ENCODE measurements around the gene CPLX4. TPM values are rescaled to one million over a fixed set of nuclear protein-coding genes. Genes with fewer than 3 reads are reported as not detected.

Gene CPLX4
- total and polyA plus RNA-seq, 2 donors (not counting 1 experiment from before 2014, with no cell fraction given) = not detected

DNA sequence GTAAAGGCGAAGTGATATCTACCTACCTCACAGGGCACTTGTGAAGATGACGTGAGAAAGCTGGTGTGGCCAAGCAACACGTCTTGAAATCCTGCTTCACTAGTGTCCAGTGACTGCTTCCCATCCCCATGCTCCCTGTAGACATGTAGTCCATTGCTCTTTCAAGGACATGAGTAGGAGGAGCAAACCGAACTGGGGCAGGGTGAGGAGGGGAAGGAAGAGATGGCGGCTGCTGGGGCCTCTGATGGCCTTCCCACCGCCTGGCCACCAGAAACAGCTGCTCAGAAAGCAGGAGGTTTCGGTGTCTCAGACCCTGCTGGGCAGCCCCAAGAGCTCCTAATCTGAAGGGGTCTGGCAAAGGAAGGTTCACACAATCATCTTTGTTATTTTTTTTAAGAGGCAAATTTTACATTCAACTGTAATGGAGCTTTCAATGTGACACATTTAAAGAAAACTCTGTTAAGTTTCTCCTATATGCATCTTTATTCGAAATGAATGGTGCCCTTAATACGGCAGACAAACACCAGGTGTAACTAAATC lies 14.7 kb downstream of the CPLX4 start:
- Histone ChIP-seq H3K79me2 (ENCODE audit: control insufficient read depth, insufficient read depth, low read length) (no peaks in the 10 kb centered on the region), H3K9me3 (ENCODE audit: control insufficient read depth, insufficient read depth, low read depth, low read length) (no peaks in the 10 kb centered on the region), H3K4me1 (ENCODE audit: control insufficient read depth, extremely low read depth, insufficient read depth, low read length) (peaks cover 2% of the 10 kb centered on the region), H3K27me3 (ENCODE audit: control insufficient read depth, insufficient read depth, low read length) (peaks cover 26% of the 10 kb centered on the region), H2AFZ (ENCODE audit: low read length) (no peak overlapping the region), H4K20me1 (ENCODE audit: control insufficient read depth, extremely low read depth, insufficient read depth, low read length) (no peaks in the 10 kb centered on the region), H3K9ac (ENCODE audit: insufficient read depth, low read length) (no peak overlapping the region), H3K36me3 (ENCODE audit: control insufficient read depth, insufficient read depth, low read length) (no peaks in the 10 kb centered on the region), H3K4me2 (ENCODE audit: extremely low read depth, insufficient read depth, low read length) (no peak overlapping the region), H3K27ac (ENCODE audit: insufficient read depth, low read length) (no peak overlapping the region), H3K4me3 (replicated peaks in 1 of 4; ENCODE audit: control extremely low read depth in 1 of 4, insufficient read depth in 1 of 4, low read depth in 3 of 4, low read length in 4 of 4) (no peak overlapping the region)
- TF ChIP-seq, protein P1, sequence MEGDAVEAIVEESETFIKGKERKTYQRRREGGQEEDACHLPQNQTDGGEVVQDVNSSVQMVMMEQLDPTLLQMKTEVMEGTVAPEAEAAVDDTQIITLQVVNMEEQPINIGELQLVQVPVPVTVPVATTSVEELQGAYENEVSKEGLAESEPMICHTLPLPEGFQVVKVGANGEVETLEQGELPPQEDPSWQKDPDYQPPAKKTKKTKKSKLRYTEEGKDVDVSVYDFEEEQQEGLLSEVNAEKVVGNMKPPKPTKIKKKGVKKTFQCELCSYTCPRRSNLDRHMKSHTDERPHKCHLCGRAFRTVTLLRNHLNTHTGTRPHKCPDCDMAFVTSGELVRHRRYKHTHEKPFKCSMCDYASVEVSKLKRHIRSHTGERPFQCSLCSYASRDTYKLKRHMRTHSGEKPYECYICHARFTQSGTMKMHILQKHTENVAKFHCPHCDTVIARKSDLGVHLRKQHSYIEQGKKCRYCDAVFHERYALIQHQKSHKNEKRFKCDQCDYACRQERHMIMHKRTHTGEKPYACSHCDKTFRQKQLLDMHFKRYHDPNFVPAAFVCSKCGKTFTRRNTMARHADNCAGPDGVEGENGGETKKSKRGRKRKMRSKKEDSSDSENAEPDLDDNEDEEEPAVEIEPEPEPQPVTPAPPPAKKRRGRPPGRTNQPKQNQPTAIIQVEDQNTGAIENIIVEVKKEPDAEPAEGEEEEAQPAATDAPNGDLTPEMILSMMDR (conservative IDR thresholded peaks at IDR 0.05 in 1 of 2, IDR thresholded peaks at IDR 0.05 in 1 of 2; ENCODE audit: low read depth in 1 of 2, low read length in 2 of 2) = no peak
- TF ChIP-seq EZH2 (IDR thresholded peaks at IDR 0.05; ENCODE audit: low read length, missing control alignments) = no peak
- no peak for DNase-seq (ENCODE audit: low read depth in 2 of 2)

GRCh38 chr18:59303006-59303405 lies 15.4 kb downstream of the CPLX4 start:
- H3K27me3 ChIP-seq (ENCODE audit: control insufficient read depth, insufficient read depth, low read length) = peaks cover 26% of the 10 kb centered on the region
- H3K4me3 ChIP-seq (replicated peaks in 1 of 4; ENCODE audit: control extremely low read depth in 1 of 4, insufficient read depth in 1 of 4, low read depth in 3 of 4, low read length in 4 of 4) = no peak overlapping the region
- H3K36me3 ChIP-seq (ENCODE audit: control insufficient read depth, insufficient read depth, low read length) = no peaks in the 10 kb centered on the region
- H4K20me1 ChIP-seq (ENCODE audit: control insufficient read depth, extremely low read depth, insufficient read depth, low read length) = no peaks in the 10 kb centered on the region
- no peak overlapping the region for H3K4me2 ChIP-seq (ENCODE audit: extremely low read depth, insufficient read depth, low read length)
- DNase-seq (ENCODE audit: low read depth in 2 of 2) = no peak
- H3K9me3 ChIP-seq (ENCODE audit: control insufficient read depth, insufficient read depth, low read depth, low read length) = no peaks in the 10 kb centered on the region
- no peak overlapping the region for H3K27ac ChIP-seq (ENCODE audit: insufficient read depth, low read length)
- H3K9ac ChIP-seq (ENCODE audit: insufficient read depth, low read length) = no peak overlapping the region
- H3K79me2 ChIP-seq (ENCODE audit: control insufficient read depth, insufficient read depth, low read length) = no peaks in the 10 kb centered on the region
- no peak for TF ChIP-seq EZH2 (IDR thresholded peaks at IDR 0.05; ENCODE audit: low read length, missing control alignments)
- TF ChIP-seq, protein P1 (conservative IDR thresholded peaks at IDR 0.05 in 1 of 2, IDR thresholded peaks at IDR 0.05 in 1 of 2; ENCODE audit: low read depth in 1 of 2, low read length in 2 of 2) = no peak
- H2AFZ ChIP-seq (ENCODE audit: low read length) = no peak overlapping the region
- peaks cover 1% of the 10 kb centered on the region for H3K4me1 ChIP-seq (ENCODE audit: control insufficient read depth, extremely low read depth, insufficient read depth, low read length)

DNA sequence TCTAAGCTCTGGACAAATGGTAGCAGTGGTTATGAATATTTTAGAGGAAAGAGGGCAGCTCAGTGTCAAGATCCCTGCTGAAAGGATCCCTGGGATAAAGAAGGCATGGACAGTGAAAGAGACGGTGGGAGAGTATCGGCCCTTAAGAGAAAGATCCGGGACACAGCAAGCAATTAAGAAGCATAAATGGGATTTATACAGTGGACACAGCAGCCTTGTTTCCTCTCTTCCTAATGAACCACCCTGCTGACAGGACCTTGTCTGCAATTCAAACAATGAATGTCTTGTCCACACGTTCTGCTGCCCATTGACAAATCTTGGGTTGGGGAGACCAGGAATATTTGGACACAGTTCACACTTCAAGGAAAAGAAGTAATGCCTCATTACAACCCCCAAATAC lies 16.5 kb downstream of the CPLX4 start:
- Histone ChIP-seq H3K27me3 (ENCODE audit: control insufficient read depth, insufficient read depth, low read length) (peaks cover 20% of the 10 kb centered on the region), H3K79me2 (ENCODE audit: control insufficient read depth, insufficient read depth, low read length) (no peaks in the 10 kb centered on the region), H3K4me2 (ENCODE audit: extremely low read depth, insufficient read depth, low read length) (no peak overlapping the region), H3K9me3 (ENCODE audit: control insufficient read depth, insufficient read depth, low read depth, low read length) (no peaks in the 10 kb centered on the region), H3K4me3 (replicated peaks in 1 of 4; ENCODE audit: control extremely low read depth in 1 of 4, insufficient read depth in 1 of 4, low read depth in 3 of 4, low read length in 4 of 4) (no peak overlapping the region), H3K27ac (ENCODE audit: insufficient read depth, low read length) (no peak overlapping the region), H2AFZ (ENCODE audit: low read length) (no peak overlapping the region), H3K36me3 (ENCODE audit: control insufficient read depth, insufficient read depth, low read length) (no peaks in the 10 kb centered on the region), H3K9ac (ENCODE audit: insufficient read depth, low read length) (no peak overlapping the region), H4K20me1 (ENCODE audit: control insufficient read depth, extremely low read depth, insufficient read depth, low read length) (no peaks in the 10 kb centered on the region), H3K4me1 (ENCODE audit: control insufficient read depth, extremely low read depth, insufficient read depth, low read length) (no peaks in the 10 kb centered on the region)
- no peak for TF ChIP-seq EZH2 (IDR thresholded peaks at IDR 0.05; ENCODE audit: low read length, missing control alignments)
- TF ChIP-seq, protein P1 (conservative IDR thresholded peaks at IDR 0.05 in 1 of 2, IDR thresholded peaks at IDR 0.05 in 1 of 2; ENCODE audit: low read depth in 1 of 2, low read length in 2 of 2) = no peak
- no peak for DNase-seq (ENCODE audit: low read depth in 2 of 2)
